Ureter (tissue), 1 donor: Measurements from ENCODE around the gene ANKRD40. TPM values are rescaled to one million over a fixed set of nuclear protein-coding genes. Genes with fewer than 3 reads are reported as not detected.
"Not testable (repeated sequence)": the region's sequence is repeated elsewhere in the genome, so short reads cannot be mapped to it uniquely, and the experiment has no call there.

Source experiments
- DNase-seq: peaks from one replicate; pipeline ENCODE4 v3.0.0-alpha.2; 2020; ENCODE audit warnings: low spot score
- total RNA-seq: library from RNA; stranded (reverse); gene quantifications from one replicate; pipeline ENCODE4 v1.2.4, GENCODE V29; 2023
- donor health status: DM: yes; HTN: yes; CAD: no.

Gene ANKRD40
- total RNA-seq, 1 donor from 2014 or later = 42.5 TPM

GRCh38 chr17:50686494-50687199, 21.1 kb downstream of the ANKRD40 start:
- peak; percentile 78 for DNase-seq

- no peak for DNase-seq
Measured at GRCh38 chr17:50685691-50686493, 21.8 kb downstream of the ANKRD40 start.

GRCh38 chr17:50685334-50685665, 22.4 kb downstream of the ANKRD40 start:
- no peak for DNase-seq

GRCh38 chr17:50684612-50685333, 22.9 kb downstream of the ANKRD40 start:
- no peak for DNase-seq

GRCh38 chr17:50684288-50684611, 23.5 kb downstream of the ANKRD40 start:
- DNase-seq = no peak

- DNase-seq = no peak
Measured at GRCh38 chr17:50683434-50684287, 24.1 kb downstream of the ANKRD40 start.

- no peak for DNase-seq
Measured at GRCh38 chr17:50682938-50683337, 24.8 kb downstream of the ANKRD40 start.

GRCh38 chr17:50682441-50682840, 25.3 kb downstream of the ANKRD40 start:
- no peak for DNase-seq

GRCh38 chr17:50681263-50682200, 26.2 kb downstream of the ANKRD40 start:
- no peak for DNase-seq

GRCh38 chr17:50680543-50681262, 27.0 kb downstream of the ANKRD40 start:
- not testable (repeated sequence) for DNase-seq

- no peak for DNase-seq
Measured at GRCh38 chr17:50680126-50680525, 27.6 kb downstream of the ANKRD40 start.

- no peak for DNase-seq
Measured at GRCh38 chr17:50679008-50679544, 28.6 kb downstream of the ANKRD40 start.

GRCh38 chr17:50677851-50678375, 29.8 kb downstream of the ANKRD40 start:
- no peak for DNase-seq

GRCh38 chr17:50676065-50676975, 31.4 kb downstream of the ANKRD40 start:
- no peak for DNase-seq

GRCh38 chr17:50675627-50676026, 32.1 kb downstream of the ANKRD40 start:
- no peak for DNase-seq

- no peak for DNase-seq
Measured at GRCh38 chr17:50675190-50675589, 32.5 kb downstream of the ANKRD40 start.

GRCh38 chr17:50672831-50673551, 34.7 kb downstream of the ANKRD40 start:
- DNase-seq = no peak

- DNase-seq = no peak
Measured at GRCh38 chr17:50672071-50672470, 35.6 kb downstream of the ANKRD40 start.
